ENCODE results near the gene DTX1. TPM values are rescaled to one million over a fixed set of nuclear protein-coding genes. Genes with fewer than 3 reads are reported as not detected.

Gene DTX1
- total RNA-seq, 1 donor from 2014 or later, result 4.6 TPM

DNA sequence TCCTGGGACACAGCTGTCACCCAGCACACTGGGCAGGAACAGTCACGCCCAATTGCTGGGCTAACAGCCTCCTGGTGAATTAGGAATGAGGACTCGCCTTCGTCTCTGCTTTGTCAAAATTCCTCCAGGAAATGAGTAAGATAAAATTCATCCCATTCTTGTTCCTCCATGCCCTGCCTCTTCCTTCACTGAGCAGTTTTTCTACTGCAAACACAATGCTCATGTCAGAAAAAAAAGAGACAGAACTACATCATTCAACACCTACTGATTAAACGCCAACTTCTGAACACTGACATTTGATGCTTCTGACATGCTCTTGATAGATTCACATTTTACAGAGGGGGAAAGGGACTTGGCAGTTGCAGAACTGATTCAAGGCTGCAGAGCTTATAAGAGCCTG, 37.5 kb upstream of the DTX1 start:
- Histone ChIP-seq H3K4me3 (ENCODE audit: insufficient read depth, low read depth, low read length) (no peak overlapping the region), H3K36me3 (ENCODE audit: insufficient read depth, low read length) (no peaks in the 10 kb centered on the region), H3K27me3 (ENCODE audit: insufficient read depth, low read length) (no peaks in the 10 kb centered on the region), H3K9ac (ENCODE audit: low read length) (no peak overlapping the region), H3K27ac (ENCODE audit: low read depth, low read length) (peak overlapping the region; percentile 26), H3K79me2 (ENCODE audit: insufficient read depth, low read length) (no peaks in the 10 kb centered on the region), H4K20me1 (ENCODE audit: insufficient read depth, low read length) (no peaks in the 10 kb centered on the region), H3K4me1 (ENCODE audit: insufficient read depth, low read length) (peaks cover 8% of the 10 kb centered on the region), H3K4me2 (ENCODE audit: low read length) (peak overlapping the region; percentile 84), H2AFZ (ENCODE audit: low read depth, low read length) (peak overlapping the region; percentile 47), H3K9me3 (ENCODE audit: insufficient read depth, low read depth, low read length) (no peaks in the 10 kb centered on the region)
- Mint-ChIP-seq H3K27me3 (ENCODE audit: low read depth, unreplicated experiment) (peaks cover 26% of the 10 kb centered on the region), H3K27ac (ENCODE audit: unreplicated experiment) (no peak overlapping the region), H3K36me3 (ENCODE audit: low read depth, unreplicated experiment) (no peaks in the 10 kb centered on the region), H3K4me1 (ENCODE audit: low read depth, unreplicated experiment) (peaks cover 4% of the 10 kb centered on the region), H3K9me3 (ENCODE audit: unreplicated experiment) (peaks cover 8% of the 10 kb centered on the region), H3K4me3 (ENCODE audit: unreplicated experiment) (no peak overlapping the region)
- FAIRE-seq (no peak), DNase-seq (ENCODE audit: low read depth) (peak; percentile 10)
- TF ChIP-seq EZH2 (IDR thresholded peaks at IDR 0.05; ENCODE audit: insufficient read depth, low read length), result no peak
- TF ChIP-seq, protein P1, sequence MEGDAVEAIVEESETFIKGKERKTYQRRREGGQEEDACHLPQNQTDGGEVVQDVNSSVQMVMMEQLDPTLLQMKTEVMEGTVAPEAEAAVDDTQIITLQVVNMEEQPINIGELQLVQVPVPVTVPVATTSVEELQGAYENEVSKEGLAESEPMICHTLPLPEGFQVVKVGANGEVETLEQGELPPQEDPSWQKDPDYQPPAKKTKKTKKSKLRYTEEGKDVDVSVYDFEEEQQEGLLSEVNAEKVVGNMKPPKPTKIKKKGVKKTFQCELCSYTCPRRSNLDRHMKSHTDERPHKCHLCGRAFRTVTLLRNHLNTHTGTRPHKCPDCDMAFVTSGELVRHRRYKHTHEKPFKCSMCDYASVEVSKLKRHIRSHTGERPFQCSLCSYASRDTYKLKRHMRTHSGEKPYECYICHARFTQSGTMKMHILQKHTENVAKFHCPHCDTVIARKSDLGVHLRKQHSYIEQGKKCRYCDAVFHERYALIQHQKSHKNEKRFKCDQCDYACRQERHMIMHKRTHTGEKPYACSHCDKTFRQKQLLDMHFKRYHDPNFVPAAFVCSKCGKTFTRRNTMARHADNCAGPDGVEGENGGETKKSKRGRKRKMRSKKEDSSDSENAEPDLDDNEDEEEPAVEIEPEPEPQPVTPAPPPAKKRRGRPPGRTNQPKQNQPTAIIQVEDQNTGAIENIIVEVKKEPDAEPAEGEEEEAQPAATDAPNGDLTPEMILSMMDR (IDR thresholded peaks at IDR 0.05; ENCODE audit: insufficient read depth, low read depth, low read length), result no peak

DNA sequence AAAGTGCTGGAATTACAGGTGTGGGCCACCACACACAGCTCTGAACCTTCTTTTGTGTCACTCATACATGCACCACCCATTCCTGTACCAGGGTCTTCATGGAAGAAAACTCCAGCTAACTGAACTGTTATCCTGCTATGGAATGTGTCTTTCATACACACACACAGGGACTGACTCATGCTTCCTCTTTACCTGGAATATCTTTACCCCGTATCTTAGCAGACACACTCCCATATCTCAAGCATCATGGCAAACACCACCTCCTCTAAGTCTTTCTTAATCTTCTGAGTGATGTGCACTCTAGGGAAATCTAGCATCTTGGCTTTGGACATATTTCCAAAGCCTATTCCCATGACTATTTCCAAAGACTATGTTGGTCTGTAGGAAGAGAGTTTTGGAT, 35.0 kb upstream of the DTX1 start:
- H3K9me3 Mint-ChIP-seq (ENCODE audit: unreplicated experiment), result peaks cover 12% of the 10 kb centered on the region
- Histone ChIP-seq H3K79me2 (ENCODE audit: insufficient read depth, low read length) (no peaks in the 10 kb centered on the region), H3K27ac (ENCODE audit: low read depth, low read length) (no peak overlapping the region), H4K20me1 (ENCODE audit: insufficient read depth, low read length) (no peaks in the 10 kb centered on the region), H3K27me3 (ENCODE audit: insufficient read depth, low read length) (no peaks in the 10 kb centered on the region), H3K4me1 (ENCODE audit: insufficient read depth, low read length) (peaks cover 8% of the 10 kb centered on the region), H3K9ac (ENCODE audit: low read length) (no peak overlapping the region), H3K36me3 (ENCODE audit: insufficient read depth, low read length) (no peaks in the 10 kb centered on the region), H3K4me2 (ENCODE audit: low read length) (no peak overlapping the region), H3K4me3 (ENCODE audit: insufficient read depth, low read depth, low read length) (no peak overlapping the region), H2AFZ (ENCODE audit: low read depth, low read length) (no peak overlapping the region), H3K9me3 (ENCODE audit: insufficient read depth, low read depth, low read length) (no peaks in the 10 kb centered on the region)
- H3K4me3 Mint-ChIP-seq (ENCODE audit: unreplicated experiment), result no peak overlapping the region
- no peak overlapping the region for H3K27ac Mint-ChIP-seq (ENCODE audit: unreplicated experiment)
- DNase-seq (ENCODE audit: low read depth), result no peak
- peaks cover 4% of the 10 kb centered on the region for H3K4me1 Mint-ChIP-seq (ENCODE audit: low read depth, unreplicated experiment)
- H3K36me3 Mint-ChIP-seq (ENCODE audit: low read depth, unreplicated experiment), result no peaks in the 10 kb centered on the region
- peaks cover 24% of the 10 kb centered on the region for H3K27me3 Mint-ChIP-seq (ENCODE audit: low read depth, unreplicated experiment)
- no peak for FAIRE-seq
- TF ChIP-seq EZH2 (IDR thresholded peaks at IDR 0.05; ENCODE audit: insufficient read depth, low read length), result no peak
- TF ChIP-seq, protein P1 (IDR thresholded peaks at IDR 0.05; ENCODE audit: insufficient read depth, low read depth, low read length), result no peak

DNA sequence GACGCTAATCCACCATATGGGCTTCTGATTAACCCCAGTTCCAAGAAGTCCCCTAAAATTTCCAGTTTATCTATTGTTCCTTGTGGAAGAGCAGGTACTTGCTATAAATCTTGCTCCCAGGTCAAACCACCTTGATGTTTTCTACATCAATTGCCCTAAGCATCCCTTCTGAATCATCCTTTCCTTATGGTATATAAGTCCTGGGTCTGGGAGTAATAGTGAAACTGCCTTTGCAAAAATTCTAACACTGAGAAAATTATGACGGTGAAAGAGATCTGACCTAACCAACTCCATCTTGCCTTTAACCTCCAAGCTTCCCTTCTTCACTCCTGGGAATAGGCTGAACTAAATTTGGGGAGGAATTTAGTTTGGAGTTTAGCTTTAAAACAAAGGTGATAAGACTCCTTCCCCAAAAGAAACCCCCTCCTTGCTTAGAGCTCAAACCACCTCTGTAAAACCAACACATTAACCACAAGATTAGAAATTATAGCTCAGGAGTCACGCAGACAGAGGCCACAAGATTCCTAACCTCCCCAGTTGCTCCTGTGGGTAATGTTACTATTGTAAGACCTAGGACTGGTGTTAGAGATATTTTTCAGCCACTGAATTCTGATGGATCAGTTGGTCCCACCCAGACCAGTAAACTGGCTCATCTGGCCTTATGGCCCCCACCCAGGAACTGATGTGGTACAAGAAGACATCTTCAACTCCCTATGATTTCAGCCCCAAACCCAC, 33.8 kb upstream of the DTX1 start:
- TF ChIP-seq EZH2 (IDR thresholded peaks at IDR 0.05; ENCODE audit: insufficient read depth, low read length), result no peak
- TF ChIP-seq, protein P1 (IDR thresholded peaks at IDR 0.05; ENCODE audit: insufficient read depth, low read depth, low read length), result no peak
- H3K27ac Mint-ChIP-seq (ENCODE audit: unreplicated experiment), result no peak overlapping the region

More for the DNA sequence above, 33.8 kb upstream of the DTX1 start:
- Histone ChIP-seq H3K4me3 (ENCODE audit: insufficient read depth, low read depth, low read length) (no peak overlapping the region), H3K9me3 (ENCODE audit: insufficient read depth, low read depth, low read length) (no peaks in the 10 kb centered on the region), H3K4me2 (ENCODE audit: low read length) (no peak overlapping the region), H3K4me1 (ENCODE audit: insufficient read depth, low read length) (peaks cover 8% of the 10 kb centered on the region), H3K79me2 (ENCODE audit: insufficient read depth, low read length) (no peaks in the 10 kb centered on the region), H4K20me1 (ENCODE audit: insufficient read depth, low read length) (no peaks in the 10 kb centered on the region), H3K27ac (ENCODE audit: low read depth, low read length) (no peak overlapping the region), H3K27me3 (ENCODE audit: insufficient read depth, low read length) (no peaks in the 10 kb centered on the region), H3K9ac (ENCODE audit: low read length) (no peak overlapping the region), H3K36me3 (ENCODE audit: insufficient read depth, low read length) (no peaks in the 10 kb centered on the region), H2AFZ (ENCODE audit: low read depth, low read length) (no peak overlapping the region)
- peaks cover 4% of the 10 kb centered on the region for H3K4me1 Mint-ChIP-seq (ENCODE audit: low read depth, unreplicated experiment)
- H3K27me3 Mint-ChIP-seq (ENCODE audit: low read depth, unreplicated experiment), result peaks cover 29% of the 10 kb centered on the region
- no peak overlapping the region for H3K4me3 Mint-ChIP-seq (ENCODE audit: unreplicated experiment)
- H3K36me3 Mint-ChIP-seq (ENCODE audit: low read depth, unreplicated experiment), result no peaks in the 10 kb centered on the region
- peaks cover 12% of the 10 kb centered on the region for H3K9me3 Mint-ChIP-seq (ENCODE audit: unreplicated experiment)
- no peak for DNase-seq (ENCODE audit: low read depth)
- no peak for FAIRE-seq
